Measurements from ENCODE around the gene SLK.

Gene SLK

GRCh38 chr10:103942866-103943265, 24.1 kb upstream of the SLK start:
- DNase-seq (ENCODE audit: low spot score): no peak

DNA sequence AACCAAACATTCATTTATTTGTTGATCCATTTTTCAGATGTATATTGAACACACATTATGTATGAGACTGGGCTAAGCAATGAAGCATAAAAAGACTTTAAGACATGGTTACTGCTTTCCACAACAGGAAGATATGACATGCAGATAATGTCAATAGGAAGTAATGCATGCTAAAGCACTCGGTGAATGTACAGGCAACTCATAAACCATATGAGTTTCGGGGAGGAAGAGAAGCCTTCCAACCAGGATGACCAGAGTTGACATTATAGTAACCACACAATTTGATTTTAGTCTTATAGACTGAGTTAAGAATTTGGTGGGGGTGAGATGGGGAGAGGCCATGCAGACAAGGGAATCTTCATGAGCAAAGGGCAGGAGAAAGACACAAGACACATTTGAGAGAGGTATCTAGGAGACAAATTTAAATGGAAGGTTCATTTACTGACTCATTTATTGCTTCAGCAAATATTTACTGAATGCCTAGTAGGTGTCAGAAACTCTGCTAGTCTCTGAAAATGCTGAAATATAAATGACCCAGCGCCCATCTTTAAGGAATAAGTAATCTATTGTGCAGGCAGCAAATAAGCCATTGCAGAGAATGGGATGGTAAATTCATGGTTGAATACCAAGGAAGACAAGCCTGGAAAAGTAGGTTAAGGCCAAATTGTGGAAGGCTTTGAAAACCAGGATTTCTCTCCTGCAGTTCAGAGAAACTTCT, 19.0 kb upstream of the SLK start:
- no peak for DNase-seq (ENCODE audit: low spot score)

GRCh38 chr10:103949728-103950127, 17.2 kb upstream of the SLK start:
- DNase-seq (ENCODE audit: low spot score): no peak

GRCh38 chr10:103951183-103951582, 15.8 kb upstream of the SLK start:
- DNase-seq (ENCODE audit: low spot score): no peak

GRCh38 chr10:103951942-103952341, 15.0 kb upstream of the SLK start:
- no peak for DNase-seq (ENCODE audit: low spot score)

DNA sequence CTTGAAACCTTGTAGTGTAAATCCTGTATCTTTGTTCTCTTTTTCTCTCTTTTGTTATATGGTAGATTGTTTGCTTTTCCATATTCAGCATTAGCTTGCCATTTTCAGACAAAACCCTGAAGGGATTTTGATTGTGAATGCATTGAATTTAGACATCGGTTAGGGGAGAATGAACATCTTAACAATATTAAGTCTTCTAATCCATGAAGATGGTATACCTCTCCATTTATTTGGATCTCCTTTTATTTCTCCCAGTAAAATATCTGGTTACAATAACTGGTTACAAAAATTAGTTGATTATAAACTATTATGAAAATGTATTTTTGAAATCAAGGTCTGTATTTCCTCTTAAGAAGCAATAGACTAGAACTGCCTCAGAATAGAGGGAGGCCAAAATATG, 12.4 kb upstream of the SLK start:
- DNase-seq (ENCODE audit: low spot score): no peak

DNA sequence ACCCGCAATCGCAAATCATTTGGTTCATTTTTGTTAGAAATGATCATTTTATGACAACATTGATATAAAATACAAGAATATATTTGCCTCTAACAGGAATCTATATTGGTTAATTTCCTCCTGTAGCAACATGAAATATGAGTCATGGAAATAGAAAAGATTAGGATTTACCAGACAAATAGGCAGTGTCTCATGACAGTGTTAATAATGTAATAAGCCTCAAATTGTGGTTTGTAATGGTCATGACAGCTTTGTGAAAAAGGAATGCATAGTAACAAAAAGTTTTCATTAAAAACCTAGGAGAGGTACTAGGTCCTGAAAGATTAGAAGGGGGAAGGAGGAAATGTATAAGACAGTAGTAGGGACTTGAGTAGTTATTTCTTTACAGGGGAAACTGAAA, 7.9 kb upstream of the SLK start:
- DNase-seq (ENCODE audit: low spot score): no peak

DNA sequence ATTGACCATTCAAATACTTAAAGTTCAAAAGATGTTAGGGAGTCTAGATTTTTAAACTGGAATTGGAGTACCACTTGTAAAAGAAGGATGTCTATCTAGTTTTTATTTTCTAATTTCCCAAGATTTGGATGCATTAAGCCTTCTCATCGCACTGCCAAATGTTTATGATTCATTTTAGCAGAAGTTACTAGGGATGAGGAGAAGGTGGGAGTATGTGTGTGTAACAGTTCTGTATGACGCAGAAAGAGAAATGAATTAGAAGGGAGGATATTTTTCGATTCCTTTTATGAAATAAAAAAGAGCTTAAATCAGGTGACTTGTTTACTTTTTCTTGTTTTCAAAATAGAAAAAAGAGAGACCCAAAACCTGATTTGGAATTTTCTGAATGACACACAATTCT, 6.8 kb upstream of the SLK start:
- DNase-seq (ENCODE audit: low spot score): no peak

- peak; percentile 47 for DNase-seq (ENCODE audit: low spot score)
These were observed 620 bp downstream of the SLK start for GRCh38 chr10:103967448-103968071.

GRCh38 chr10:103968441-103969391, 1.8 kb downstream of the SLK start:
- DNase-seq (ENCODE audit: low spot score): no peak

GRCh38 chr10:103969436-103969835, 2.5 kb downstream of the SLK start:
- DNase-seq (ENCODE audit: low spot score): no peak

DNA sequence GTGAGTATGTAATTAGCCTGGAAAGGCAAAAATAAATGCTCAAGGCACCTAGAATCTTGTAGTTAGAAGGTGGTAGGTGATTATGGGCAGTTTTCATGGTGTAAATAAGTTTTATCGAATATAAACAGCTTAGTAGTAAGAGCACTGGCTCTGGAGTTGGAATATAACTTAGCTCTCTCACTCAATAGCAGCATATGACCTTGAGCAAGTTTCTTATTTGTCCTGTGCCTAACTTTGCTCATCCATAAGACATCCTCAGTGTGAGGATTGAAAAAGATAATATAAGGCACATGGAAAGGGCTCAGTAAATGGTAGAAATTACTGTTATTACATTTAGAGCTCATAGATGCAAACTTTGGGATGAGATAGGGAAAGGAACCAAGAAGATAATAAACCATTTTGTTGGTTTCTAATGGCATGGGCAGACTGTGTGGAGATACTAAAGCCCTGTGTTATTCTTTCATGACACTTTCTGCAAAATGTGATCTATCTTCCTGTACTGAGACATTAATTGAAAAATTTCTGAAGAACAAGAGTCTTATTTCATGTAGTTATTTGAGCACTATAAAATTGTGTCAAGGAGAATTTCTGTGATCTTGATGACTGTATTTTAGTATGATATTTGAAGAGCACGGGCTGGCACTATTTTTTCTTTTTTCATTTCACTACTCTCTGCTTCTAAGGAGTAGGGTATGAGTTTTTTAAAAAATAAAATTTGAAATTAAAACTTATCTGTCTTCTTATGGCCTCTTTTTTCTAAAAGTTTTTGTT, 3.1 kb downstream of the SLK start:
- DNase-seq (ENCODE audit: low spot score): no peak

- no peak for DNase-seq (ENCODE audit: low spot score)
These were observed 8.2 kb downstream of the SLK start for GRCh38 chr10:103975169-103975568.

GRCh38 chr10:103977204-103977603, 10.3 kb downstream of the SLK start:
- DNase-seq (ENCODE audit: low spot score): no peak

DNA sequence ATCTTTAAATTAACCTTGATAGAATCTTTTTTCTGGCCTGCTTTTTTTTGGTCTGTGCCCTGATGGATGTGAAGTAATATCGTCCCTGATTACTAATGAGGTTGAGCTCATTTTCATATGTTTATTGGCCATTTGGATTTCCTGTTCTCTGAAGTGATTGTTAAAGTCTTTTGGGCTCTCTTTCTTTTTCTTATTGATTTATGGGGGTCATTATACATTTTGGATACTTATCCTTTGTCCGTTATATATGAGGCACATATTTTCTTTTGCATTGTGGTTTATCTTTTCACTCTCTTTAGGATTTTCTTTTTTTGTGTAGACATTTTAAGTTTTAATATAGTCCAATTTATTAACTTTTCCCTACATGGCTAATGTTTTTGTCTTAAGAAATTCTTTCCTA, 12.6 kb downstream of the SLK start:
- no peak for DNase-seq (ENCODE audit: low spot score)

- DNase-seq (ENCODE audit: low spot score): no peak
These were observed 13.5 kb downstream of the SLK start for GRCh38 chr10:103980288-103980906.

DNA sequence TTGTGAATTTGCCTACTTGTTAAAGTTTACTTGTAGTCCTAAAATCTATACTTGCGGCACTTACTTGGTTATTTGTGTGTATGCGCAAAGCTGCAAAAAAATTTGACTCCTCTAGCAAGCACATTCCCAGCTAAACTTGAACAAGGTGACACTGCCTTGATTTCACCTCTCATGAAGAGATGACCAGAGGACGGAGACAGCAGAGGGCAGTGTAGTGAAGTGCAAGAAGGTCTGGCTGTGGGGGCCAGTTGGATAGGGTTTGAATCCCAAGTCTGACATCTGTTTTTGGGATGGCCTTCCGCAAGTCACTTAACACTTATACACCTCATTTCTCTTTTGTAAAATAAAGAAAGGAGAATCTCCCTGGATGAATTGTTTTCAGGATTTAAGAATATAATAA, 15.7 kb downstream of the SLK start:
- no peak for DNase-seq (ENCODE audit: low spot score)

- no peak for DNase-seq (ENCODE audit: low spot score)
These were observed 16.5 kb downstream of the SLK start for GRCh38 chr10:103983367-103983911.

DNA sequence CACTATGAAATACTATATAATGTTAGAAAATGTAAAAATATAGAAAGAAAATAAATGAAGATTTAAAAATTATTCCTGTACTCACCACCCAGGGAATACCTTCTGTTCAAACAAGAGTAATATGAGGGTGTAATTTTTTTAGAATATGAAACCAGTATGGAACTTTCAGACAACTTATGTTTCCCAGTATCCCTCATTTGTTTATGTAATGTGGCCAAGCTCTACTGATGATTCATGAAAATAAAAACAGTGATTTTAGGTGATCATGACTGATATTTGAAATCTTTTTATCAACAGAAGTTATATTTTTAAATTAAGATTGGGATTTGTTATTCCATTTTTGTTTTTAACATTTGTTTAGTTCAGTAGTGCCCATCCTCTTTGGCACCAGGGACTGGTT, 18.8 kb downstream of the SLK start:
- no peak for DNase-seq (ENCODE audit: low spot score)

- DNase-seq (ENCODE audit: low spot score): no peak
These were observed 19.4 kb downstream of the SLK start for GRCh38 chr10:103986360-103986759.

DNA sequence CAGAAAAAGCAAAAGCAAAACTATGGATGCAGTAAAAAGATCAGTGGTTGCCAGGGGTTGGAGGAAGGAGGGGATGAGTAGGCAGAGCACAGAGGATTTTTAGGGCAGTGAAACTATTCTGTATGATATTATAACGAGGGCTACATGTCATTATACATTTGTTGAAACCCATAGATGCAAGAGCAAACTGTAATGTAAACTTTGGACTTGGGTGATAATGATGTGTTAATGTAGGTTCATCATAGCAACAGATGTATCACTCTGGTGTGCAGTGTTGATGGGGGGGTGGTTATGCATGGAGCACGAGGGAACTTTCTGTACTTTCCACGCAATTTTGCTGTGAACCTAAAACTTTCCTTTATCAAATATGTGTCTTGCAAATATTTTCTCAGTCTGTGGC, 23.2 kb downstream of the SLK start:
- DNase-seq (ENCODE audit: low spot score): no peak
